Kidney tubule cell (primary cell): ENCODE data around the gene BBS12.
A peak's percentile ranks its signal among the peaks of the same experiment; 100 is the strongest.

Experiments
- DNase-seq: peaks from one replicate; pipeline ENCODE4 v3.0.0-alpha.2; 2018; ENCODE audit warnings: low spot score

BBS12 gene

DNA sequence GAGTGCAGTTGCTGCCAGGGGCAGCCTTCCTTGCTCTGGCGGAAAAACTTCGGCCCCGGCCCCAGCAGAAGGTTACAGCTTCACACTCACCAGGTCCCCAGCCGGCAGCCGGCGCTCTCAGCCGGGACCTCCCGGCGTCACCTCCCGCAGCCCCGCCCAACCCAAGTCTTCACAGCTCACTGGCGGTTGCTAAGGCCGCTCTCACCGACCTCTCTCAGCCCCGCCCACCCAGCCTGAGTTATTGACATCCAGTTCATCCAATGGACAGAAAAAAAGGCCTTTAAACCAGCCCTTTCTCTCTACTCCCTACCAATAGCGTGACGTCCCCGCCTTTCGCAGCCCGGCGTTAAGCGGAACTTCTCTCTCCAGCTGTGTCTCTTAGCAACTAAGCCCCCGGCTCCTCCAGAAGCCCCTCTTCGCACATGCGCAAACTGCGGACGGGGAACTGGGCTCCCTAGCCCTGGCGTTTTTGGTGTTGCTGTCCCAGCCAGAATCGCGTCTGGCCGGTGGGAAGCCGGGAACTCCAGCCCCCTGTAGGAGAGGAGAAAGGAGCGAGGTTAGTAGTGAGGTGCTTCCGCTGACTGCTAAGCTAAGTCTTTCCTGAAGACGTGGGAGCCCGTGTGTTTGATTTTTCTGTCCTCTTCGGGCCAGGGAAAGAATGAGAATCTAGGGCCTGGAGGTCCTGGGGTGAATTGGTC, at the start of gene BBS12:
BBS12 (plus strand) TSS at position 376 of the 698 bp plus-strand sequence. CDS start 9,189 bp downstream, outside the sequence.
- DNase-seq: peak; percentile 99

DNA sequence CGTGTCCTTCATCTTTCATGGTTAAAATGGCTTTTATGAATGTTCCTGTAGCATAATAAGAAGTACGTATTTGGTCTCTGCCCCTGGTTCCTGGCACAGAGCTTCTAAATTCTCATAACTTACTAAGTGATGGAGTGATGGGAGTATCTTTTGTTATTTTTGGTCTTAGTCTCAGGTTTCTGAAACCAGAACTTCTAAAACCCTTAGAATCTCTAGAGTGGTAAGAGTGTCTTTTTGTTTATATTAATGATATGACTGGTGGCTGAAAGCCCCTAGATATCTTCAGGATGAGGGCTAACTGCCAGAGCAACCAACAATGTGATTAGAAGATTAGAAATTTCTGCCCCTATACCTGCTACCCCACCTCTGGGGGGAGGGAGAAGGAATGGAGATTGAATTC, 45.8 kb upstream of the BBS12 start:
- DNase-seq: no peak

DNA sequence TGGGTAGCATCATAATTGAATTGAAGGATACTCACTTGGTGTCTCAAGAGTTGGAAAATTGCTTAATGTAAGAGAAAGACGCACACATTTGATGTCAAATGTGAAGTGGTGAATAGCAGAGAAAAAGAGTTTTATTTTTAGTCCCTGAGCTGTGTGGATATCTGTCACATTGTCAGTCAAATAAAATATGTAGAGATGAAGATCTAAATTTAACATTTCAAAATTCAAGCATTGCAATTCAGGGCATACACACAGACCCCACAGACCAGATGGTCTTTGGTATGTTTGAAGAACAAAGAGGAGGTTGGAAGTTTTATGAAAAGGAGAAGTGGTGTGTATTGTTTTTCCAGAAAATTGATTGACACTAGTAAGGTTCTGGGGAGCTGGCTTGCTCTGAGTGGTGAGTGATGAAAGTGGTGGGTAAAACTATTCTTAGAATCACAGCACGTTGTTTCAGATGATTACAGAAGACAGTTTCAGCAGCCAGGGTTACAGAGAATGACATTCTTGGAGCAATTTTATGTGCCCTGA, 44.9 kb upstream of the BBS12 start:
- DNase-seq: no peak

DNA sequence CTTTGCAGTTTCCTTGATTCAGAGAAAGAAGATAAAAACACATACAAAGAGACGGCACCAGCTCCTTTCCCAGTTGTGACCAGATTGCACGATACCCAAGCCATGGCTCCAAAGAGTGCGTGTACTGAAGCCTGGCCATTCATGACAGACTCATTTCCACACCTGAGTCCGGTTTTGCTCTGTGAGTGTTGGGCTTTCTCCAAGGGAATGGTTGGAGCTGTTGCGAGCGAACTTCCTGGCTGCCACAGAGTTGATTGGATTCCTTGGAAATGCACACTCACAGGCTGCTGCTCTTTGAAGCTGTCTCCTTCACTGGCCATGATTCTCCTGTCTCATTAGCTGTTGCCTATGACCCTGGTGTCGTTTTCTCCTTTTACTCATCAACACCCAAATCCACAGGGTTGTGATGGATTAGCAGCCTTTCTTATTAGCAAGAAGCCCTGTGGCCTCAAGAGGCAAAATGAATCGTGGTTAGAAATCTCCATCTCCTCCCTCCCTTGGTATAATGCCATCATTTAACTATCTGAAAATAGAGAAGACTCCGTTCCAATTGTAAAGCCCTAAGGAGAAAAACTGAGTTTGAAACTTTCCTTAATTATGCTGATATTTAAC, 43.9 kb upstream of the BBS12 start:
- no peak for DNase-seq

DNA sequence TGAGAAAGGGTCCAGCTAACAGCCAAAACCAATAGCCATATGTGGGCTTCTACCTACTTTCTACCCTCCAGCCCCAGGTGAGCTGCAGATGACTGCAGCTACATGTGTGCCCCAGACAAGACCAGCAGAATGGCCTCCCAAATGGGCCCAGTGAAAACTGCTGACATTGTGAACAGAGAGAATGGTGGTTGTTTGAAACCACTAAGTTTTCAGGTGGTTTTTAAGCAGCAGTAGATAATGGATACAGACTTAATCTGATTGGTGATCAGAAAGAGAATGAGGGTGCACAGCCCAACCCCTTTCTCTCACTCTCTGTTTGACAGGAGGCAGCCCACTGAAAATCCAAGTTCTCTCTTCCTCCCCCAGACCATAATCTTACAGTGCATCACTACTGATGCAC, 42.5 kb upstream of the BBS12 start:
- no peak for DNase-seq

DNA sequence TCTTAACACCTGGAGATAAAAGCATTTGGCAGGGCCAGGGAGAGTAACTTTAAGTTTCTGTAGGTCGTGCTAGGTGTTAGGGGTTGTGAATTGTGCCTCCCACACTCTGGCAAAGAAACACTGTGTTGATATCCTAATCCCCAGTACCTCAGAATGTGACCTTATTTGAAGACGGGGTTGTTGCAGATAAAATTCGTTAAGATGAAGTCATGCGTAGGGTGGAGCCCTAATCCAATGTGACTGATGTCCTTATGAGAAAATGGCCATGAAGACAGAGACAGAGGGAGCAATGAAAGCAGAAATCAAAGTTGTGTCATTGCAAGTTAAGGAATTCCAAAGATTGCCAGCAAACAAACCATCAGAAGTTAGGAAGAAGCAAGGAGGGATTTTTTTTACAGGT, 40.5 kb upstream of the BBS12 start:
- DNase-seq: no peak

DNA sequence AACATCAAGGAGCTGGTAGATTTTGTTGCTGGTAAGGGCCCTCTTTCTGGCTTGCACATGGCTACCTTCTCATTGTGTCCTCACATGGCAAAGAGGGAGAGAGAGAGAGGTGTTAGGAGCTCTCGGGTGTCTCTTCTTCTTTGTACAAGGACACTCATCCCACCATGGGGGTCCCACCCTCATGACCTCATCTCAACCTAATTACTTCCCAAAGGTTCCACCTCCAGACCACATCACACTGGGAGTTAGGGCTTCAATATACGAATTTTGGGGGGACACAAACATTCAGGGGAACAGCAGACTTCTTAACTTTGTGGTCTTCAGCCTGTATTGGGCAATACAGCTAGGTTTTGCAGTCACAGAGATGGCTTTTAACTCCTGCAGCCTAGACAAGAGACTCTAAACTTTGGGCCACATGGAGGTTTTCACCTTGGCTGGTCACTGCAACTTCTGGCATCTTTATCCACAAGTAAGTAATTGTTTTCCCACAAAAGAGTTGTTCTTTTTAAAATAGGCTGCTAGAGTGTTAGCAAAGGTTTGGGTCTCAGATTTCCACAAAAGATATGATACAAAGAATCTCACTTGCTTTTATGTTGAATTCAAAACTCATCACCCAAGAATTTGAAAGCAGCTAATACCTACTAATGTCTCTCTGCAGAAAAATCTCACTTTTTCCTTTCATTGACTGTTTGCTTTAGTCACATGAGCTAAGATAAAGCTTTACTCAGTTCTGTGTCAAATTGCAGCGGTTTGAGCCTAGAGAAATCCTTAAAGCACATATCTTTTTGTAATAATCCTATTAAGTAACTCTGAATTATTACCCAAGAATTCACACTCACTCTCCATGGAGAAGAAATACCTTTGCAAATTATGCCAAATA, 39.6 kb upstream of the BBS12 start:
- DNase-seq: no peak

DNA sequence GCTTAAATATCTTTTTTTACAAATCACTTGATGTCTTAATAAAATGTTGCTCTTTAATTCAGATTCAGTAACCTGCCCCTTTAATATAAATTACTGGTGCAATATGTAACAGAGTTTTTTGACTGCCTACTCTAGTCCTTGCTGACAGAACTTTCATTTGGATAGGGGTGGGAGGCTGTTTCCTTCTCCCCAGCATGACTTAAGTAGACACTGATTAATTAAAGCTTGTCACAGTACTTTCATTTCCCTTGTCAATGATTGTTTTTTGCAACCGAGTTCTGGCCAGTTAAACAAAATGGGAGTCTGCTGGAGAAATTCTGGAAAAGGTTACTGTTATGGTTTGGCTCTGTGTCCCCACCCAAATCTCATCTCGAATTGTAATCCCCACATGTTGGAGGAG, 37.3 kb upstream of the BBS12 start:
- DNase-seq: peak; percentile 31

DNA sequence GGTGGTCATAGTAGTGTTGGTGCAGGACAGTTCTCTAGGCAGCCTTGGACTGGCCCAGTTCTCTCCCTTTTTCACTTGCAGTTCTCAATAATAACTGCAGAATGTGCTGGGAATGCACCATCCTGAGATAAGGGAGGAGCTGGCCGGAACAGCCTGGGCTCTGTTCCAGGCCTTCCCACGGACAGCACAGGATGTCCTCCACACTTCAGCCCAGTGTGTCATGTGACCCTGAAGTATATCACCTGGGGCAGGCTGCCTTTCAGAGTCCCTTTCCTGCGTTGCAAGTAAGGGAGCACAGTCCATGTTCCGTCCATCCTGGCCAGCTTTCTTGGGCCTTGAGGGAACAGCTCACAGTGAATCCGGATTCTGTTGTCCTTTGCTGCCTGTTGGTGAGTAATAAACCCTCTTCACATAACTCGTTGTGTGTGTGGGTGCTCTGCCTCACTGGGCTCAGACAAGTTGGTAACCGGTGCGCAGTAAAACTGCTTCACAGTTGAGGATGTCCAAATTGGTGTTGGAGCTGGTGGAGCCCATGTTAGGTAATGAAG, 32.3 kb upstream of the BBS12 start:
- peak; percentile 78 for DNase-seq

DNA sequence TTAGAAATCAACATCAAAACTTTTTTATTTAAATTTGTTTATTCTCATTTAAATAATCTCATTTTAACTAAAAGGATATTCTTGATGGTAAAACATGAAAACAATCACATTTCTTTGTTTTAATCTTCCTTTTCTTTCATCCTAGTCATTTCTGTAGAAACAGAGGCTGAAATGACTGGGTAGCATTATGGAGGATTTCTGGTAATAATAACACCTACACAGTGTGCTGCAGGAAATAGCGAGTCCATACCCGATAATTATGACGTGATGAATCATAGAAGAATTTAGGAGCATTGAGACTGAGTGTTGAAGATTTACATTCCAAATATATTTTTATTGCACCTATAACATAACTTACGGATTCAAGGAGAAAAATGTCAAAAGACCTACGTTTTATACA, 31.4 kb upstream of the BBS12 start:
- DNase-seq: no peak

DNA sequence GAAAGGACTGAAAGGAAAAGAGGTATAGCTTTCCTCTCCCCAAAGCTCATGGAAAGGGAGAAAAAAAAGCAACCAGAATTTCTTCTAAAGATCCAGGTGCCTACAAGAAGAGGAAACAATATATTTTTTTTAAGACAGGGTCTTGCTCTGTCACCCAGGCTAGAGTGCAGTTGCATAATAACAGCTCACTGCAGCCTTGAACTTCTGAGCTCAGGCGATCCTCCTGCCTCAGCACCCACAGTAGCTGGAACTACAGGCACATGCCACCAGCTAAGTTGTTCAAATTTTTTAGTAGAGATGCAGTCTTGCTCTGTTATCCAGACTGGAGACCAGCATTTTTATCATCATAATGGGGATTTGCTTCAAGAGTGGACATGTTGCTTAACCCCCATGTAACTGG, 30.5 kb upstream of the BBS12 start:
- no peak for DNase-seq

DNA sequence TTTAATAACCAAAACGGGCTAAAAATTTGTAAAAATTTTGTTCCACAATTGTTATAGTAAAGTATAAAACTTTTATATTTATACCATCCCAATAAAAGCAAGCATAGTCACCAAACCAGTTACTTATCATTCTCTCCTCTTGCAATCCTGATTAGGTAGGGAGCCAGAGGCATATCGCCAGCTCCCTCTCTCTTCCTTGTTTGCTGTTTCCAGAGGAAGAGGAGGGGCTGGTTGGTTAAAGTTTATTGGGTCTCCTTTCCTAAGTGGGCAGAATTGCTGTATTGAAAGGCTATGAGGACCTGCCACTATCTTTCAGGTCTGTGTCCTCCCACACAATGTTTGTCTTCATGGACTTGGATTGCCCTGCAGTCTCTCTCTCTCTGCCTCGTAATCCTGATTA, 29.6 kb upstream of the BBS12 start:
- no peak for DNase-seq

DNA sequence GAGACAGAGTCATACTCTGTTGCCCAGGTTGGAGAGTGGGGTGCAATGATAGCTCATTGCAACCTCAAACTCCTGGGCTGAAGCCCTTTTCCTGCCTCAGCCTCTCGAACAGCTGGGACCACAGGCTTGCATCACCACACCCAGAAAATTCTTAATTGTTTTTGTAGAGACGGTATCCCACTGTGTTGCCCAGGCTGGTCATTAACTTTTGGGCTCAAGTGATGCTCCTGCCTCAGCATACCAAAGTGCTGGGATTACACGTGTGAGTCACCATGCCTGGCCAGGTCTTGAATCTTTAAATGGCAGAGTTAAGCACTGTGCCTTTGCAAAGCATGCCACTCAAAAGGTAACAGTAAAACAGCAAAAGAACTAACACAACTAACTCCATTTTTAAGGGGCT, 28.6 kb upstream of the BBS12 start:
- peak; percentile 59 for DNase-seq

DNA sequence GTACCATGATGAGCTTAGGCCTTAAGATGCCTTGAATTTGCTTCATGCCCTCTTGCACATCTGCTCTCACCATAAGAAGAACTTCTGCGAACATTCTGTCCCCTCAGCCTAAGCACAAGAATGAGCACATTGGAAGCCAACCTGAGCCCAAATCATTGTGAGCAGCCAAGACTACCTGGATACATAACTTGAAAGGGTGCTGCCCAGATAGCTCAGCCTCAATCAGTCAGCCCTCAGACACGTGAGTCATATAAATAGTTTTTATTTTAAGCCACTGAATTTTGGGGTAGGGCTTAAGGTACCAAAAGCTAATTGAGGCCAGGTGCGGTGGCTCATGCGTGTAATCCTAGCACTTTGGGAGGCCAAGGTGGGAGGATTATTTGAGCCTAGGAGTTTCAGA, 27.5 kb upstream of the BBS12 start:
- no peak for DNase-seq

DNA sequence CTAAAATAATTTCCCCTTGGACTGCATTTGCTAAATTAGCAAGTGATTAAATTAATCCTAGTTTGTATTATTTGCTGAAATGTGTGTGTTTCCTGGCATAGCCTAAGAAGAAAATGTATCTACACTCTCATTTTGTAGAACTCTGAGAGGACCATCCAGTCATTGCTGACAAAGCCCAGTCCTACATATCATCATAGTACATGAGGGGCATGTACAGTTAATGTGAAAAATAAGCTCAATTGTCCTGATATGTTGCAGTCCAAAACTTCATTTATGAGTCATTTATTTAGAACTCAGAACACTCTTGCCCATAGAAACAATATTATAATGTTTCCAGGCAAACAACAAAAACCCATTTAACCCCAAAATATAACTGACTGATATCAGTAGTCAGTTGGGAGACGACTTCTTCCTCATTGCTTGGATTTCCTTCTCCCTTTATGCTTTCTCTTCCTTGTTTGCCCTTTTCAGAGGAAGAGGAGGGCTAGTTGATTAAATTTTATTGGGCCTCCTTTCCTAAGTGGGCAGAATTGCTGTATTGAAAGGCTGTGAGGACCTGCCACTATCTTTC, 26.9 kb upstream of the BBS12 start:
- DNase-seq: no peak

DNA sequence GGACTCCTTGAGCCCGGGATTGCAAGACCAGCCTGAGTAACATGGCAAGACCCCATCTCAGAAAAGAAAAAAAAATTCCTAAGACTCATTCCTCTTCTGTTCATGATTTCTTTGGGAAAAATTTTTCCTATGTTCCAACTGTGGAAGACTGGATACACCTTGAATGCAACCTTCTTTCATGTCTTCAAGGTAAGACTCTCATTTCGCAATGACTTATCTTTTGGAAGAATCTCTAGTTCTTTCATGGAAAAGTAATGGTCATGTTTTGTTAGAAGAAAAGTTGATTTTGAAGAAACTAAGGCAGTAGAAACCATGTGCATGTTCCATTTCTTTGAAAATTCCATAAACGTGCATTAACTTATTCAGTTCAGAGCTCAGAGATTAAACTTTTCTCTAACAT, 26.0 kb upstream of the BBS12 start:
- no peak for DNase-seq

DNA sequence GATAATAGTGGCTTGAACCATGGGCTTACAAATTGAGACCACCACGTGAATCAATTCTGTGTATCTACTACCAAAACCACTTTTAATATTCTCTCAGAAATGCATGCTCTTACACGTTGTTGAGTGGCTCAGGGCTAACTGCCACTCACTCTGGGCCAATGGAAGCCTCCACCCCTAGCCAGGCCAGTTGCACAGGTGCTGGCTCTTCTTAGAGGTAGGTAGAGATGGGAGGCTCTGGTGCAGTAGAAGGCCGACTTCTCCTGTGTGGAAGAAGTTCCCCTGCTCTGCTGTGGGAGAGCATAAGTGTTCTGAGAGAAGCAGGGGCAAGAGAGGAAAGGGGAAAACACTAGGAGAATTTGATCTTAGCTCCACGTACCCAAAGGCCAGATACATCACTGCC, 25.0 kb upstream of the BBS12 start:
- DNase-seq: no peak

DNA sequence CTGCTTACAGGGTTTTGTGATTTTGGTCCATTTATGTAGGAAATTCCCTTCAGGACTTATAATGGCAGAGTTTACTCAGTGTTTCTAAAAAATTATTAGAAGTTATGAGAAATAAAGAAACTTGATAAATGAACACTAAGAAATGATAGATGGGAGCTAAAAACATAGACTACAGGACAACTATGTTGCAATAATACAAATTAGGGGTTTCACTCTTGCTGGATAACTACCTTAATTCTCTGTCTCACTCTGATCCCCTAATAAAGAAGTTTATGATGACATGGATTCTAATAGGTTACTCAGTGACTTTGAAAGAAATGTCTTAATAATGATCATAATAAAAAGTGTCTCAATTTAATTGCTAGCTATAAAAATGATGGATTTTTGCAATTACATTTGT, 23.3 kb upstream of the BBS12 start:
- no peak for DNase-seq

DNA sequence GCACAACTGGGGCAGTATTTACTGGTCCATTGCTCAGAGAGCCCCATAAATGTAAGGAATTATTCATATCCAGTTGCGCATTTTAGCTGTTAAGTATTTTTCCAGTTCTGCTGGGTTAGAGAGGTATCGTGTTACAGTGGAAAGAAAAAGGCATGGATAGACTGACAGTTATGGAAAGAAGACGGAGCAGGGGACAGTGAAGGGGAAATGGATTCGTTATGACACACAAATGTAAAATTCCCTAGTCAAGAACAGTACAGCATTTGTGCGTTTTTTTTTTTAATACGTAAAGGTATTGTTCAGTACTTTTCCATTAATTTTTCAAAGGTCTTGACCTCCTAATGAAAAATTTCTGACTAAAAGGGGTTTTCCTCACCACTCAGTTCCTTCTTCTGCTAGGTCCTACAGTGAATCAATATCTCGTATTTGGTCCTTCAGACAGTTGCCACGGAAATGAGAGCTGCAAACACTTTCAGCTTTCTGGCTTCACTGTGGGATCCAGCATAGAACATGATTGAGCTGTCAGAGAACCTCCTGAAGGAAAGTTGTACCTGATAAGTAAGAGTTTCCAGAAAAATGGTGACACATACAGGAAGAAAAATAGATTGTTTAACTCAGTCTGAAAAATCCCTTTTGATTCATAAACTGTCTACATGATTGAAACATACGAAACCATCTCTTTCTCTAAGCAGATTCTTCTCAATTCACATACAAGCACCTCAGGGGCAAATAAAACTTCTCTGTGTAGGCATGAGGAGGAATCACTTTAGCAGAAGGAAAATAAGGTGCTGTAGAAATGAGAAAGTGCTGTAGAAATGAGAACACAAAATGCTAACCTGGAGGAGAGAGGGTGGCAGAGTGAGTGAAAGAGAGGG, 21.8 kb upstream of the BBS12 start:
- DNase-seq: peak; percentile 67

DNA sequence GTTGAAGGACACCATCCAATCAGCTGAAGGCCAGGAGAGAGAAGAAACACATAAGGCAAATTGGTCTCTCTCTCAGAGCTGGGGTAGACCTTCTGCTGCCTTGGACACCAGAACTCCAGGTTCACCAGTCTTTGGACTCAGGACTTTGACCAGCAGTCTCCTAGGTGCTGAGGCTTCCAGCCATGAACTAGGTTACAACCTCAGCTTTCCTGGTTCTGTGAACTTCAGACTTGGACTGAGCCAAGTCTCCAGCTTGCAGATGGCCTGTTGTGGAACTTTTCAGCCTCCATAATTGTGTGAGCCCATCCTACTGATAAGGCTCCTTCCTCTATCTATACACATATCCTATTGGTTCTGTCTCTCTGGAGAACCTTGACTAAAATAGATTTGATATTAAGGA, 20.6 kb upstream of the BBS12 start:
- no peak for DNase-seq

DNA sequence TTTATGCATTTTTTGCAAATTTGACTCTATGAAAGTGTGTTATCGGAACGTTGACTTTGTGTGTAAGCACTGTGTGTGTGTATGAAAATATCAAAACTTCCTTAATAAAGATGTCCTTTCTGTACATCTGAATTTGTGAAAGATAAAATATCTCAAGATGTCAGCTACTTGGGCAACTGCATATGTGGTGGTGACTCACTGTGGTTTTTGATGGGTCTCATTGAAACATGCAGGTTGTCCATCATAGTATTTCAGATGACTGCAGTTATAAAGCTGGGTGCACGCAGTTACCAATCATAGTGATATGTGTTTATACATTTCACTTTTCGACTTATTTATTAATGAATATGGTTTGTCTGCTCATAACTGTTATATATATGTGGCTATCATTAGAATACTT, 19.7 kb upstream of the BBS12 start:
- peak; percentile 28 for DNase-seq
